Activated CD8-positive, alpha-beta memory T cell treated with anti-CD3 and anti-CD28 coated beads, Interleukin-2, amount 50 U/mL, for 48 hours (primary cell): ENCODE data around the gene ABCA9.

Experiments used
- DNase-seq: peaks from one replicate; pipeline ENCODE4 v3.0.0-alpha.2; 2020

Gene ABCA9

DNA sequence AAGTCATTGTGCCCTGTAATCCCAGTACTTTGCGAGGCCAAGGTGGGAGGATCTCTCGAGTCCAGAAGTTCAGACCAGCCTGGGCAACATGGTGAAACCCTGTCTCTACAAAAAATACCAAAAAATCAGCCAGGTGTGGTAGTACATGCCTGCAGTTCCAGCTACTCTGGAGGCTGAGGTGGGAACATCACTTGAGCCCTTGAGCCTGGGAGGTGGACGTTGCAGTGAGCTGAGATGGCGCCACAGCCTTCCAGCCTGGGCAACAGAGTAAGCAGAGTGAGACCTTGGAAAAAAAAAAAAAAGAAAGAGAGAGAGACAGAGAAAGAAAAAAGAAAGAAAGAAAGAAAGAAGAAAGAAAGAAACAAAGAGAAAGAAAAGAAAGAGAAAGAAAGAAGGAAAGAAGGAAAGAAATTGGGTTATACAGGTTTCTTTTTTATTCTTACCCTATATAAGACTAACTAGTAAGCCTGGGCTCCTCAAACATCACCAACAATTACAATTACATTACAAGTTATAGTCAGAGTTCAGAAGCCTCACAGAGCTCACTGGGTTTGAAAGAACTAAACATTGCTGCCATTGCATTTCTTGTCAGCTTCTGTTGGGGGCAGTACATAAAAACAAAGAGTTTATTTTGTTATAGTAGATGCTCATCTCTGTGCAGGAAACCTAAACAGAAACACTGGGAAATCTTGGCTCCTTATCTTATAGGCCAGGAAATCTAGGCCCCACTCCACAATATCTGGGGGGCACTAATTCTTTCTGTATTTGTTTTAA is 6.7 kb upstream of the ABCA9 start:
- DNase-seq = no peak

DNA sequence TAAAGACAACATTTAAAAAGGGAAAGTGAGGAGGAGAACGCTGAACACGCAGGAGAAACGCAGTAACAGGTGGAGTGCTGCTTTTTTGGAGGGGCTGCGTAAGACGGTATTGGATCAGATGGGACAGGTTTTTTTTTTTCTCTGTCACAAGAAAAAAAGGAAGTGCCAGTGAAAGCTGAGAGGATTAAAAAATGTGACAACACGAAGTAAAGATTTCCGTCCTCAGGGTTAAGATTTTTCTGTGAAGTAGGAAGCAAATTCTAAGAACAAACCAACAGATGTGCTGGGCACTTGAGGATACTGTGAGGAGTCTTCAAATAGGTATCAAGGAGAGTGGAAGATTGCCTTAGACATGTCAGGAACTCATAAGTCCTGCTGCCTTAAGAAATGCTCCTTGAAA is 5.8 kb upstream of the ABCA9 start:
- no peak for DNase-seq

DNA sequence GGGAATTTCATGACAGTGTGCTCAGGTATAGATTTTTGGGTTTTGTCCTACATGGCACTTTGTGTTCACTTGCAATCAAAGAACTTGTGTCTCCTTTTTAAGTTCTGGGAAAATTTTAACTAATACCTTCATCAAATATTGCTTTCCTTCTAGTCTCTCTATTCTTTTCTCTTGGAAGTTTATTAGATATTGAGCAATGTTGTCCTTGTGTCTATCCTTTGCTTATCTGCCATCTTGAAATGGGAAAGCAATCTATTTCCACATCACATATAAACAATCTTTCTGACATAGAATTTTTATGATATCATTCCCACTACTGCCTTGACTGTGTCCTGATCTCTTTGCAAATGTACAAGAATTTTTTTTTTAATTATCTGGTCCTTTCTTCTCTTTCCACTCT is 4.4 kb upstream of the ABCA9 start:
- DNase-seq = no peak

DNA sequence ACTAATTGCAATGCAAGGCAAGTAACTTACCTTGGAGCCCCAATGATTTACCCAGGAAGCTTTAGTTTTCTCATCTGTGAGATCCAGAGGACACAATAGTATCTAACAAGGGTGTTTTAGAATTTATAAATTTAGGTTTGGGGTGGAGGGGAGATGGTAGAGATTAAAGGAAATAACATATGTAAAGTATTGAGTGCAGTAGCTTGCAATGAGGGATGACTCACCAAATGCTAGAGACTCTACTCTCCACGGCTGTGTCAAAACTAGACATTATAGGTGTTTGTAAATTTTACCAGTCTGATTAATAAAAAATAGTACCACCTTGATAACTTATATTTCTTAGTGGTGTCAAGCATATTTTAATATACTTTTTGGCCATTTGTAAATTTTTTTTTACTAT is 3.7 kb upstream of the ABCA9 start:
- no peak for DNase-seq

DNA sequence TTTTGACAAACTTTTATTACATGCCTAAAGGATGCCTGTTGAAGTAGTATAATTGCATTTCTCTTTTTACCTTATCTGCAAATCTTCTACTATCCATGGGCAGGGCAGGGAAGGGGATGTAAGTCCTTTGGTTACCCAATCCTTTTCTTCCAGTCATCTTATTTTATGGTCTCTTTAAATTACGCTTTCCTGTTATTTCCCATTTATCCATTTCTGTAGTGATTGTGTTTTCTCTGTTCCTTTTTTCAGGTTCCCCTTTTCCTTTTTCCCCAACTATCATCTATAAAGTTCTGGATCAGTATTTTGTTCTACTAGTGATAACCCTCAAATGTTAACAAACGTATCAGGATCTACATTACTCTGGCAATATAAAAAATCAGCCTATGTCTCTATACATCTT is 3.3 kb upstream of the ABCA9 start:
- DNase-seq = no peak

DNA sequence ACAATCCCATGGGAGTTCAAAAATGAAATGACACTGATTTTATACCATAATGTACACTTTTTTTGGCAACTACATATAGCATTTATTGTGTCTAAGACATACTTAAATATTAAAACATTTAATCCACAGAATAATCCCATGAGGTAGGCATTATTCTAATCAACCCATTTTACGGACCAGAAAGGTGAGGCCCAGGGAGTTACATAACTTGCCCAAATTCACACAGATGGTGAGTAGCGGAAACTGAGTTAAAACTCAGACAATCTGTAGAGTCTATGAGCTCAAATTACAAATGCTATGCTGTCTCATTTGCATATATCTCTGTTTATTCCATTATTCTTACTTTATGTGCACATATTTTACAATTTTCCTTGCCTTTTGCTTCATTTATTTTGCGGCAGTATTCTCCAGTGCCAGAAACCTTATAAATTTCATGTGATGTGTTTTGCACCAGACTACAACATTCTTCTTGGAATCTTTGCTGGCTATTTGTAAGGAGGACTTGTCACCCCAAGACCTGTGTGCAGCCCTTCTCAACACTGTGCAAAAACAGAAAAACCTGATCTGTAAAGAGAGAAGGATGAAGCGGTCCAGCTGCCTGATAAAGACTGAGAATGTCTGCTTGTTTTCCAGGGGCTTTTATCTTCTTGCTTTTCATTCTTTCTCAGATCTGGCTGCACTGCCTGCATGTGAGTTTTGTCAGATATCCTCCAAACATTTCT is 2.3 kb upstream of the ABCA9 start:
- DNase-seq = no peak

DNA sequence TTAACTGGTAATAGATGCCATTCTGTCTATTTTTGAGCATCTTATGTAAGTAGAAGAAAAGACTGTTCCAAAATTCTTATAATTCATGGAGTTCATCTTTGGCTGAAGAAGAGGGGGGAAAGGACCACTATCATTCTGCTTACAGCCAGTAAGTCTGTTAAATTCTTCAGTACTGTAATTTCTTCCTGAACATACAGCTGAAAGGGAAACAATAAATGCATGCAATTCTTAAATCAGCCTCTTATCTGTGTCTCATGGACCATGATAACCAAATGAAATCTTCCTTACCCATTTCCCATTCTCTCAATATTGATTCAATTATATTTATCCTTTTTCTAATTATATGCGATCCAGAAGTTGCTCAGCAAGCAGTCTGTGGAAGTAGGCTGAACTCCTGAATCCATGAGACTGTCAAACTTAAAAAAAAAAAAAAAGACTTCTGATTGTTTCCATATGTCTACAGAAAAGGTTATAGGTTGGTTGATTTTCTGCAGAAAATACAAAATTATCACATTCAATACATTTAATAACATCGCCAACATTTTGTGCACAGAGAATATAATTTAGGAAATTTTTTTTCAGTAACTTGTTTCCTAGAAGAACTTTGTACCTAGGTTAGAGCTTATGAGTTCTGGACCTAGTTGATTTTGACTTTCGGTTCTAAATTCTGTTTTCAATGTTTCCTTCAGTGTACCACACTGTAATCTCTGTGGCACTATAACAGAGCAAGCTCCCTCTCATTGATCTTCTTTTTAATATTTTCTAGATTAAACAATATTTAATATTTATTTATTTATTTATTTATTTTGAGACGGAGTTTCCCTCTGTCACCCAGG is 1.2 kb upstream of the ABCA9 start:
- DNase-seq = no peak

DNA sequence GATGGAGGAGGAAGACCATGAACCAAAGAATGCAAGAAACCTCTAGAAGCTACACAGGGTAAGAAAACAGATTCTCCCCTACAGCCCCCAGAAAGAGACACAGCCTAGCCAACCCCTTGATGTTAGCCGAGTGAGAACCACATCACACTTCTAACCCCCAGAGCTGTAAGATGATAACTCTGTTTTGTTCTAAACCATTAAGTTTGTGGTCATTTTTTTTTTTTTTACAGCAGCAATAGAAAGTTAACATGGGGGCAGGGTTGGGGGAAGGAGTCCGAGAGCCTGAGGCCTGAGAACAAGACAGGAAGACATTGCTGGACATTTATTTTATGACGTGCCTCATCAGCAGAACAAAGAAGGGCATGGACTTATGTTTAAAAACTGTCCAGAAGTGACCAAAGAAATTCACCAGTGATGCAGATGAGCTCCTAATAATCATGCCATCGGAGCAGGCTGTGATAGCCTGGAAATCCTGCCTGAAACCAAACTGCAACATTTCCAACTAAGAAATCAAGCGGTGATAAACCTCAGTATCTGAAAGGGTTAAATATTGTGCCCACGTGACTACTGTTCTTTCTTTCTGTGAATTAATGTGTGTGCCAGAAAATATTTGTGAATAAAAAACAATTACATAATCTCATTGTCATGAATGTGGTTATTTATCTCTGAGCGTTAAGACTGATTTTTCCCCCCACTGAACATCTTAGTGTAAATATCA is 1.1 kb downstream of the ABCA9 start:
- DNase-seq = no peak

DNA sequence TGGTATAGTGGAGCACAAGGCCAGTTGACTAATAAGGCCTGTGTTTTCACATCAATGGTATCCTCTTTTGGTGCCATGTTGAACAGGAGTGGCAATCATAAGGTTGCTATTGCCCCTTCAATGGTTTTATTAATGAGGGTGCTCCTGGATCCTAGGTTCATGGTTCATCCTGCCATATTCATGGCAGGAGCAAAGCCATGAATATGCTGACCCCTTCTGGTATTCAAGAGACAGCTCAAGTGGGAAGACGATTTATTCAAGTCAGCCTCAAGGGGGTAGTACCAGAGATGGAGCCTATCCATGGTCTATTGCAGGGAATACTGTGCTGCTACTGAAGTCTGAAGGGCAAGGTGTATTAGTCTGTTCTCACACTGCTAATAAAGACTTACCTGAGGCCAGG is 2.6 kb downstream of the ABCA9 start:
- DNase-seq = no peak

DNA sequence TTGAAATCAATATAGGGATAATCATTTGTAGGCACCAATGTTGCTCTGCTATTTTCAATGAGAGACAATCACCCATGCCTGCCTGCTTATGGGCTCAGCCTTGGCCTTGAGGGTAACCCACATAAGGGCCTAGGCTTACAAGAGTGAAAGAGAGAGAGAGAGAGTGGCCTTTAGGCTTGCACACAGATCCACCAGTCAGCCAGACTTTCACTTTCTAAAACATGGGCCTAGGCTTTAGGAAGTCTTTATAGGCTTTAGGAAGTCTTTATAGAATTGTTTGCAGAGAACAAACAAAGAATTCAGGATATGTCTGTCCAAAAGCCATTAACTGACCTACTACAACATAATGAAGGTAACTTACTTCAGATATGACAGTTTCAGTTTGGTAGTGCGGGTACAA is 3.4 kb downstream of the ABCA9 start:
- no peak for DNase-seq

DNA sequence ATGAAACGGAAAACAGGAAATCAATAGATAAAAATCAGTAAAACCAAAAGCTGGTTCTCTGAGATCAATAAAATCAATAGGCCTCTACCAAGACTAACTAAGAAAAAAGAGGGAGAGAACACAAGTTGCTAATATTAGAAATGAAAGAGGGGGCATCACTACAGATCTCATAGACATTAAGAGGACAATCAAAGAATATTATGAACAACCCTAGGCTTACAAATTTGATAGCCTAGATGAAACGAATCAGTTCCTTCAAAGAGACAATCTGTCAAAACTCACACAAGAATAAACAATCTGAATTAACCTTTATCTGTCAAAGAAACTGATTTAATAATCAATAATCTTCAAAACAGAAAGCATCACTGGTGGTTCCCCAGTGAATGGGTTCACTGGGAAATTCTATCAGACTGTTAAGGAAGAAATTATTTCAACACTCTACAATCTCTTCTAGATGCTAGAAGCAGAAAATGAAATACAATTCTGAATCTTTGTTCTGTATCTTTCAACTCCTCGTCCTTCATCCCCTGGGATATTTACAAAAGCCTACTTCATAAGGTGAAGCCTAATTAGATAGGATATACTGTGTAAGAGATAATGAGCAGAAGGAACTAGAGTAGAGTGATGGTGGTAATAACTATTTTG is 4.4 kb downstream of the ABCA9 start:
- DNase-seq = no peak

DNA sequence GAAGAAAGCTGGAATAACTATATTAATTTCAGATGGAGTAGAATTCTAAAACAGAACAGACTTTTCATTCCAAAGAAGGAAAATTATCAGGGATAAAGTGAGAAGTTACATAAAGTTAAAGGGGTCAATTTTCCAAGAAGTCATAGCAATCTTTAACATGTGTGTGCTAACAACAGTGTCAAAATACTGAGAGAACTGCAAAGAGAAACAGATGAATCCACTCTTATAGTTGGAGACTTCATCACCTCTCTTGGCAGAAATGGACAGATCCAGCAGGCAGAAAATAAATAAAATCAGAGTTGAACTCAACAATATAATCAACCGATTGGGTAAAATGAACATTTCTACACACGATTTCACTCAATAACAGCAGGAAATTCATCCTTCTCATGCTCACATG is 5.4 kb downstream of the ABCA9 start:
- no peak for DNase-seq

DNA sequence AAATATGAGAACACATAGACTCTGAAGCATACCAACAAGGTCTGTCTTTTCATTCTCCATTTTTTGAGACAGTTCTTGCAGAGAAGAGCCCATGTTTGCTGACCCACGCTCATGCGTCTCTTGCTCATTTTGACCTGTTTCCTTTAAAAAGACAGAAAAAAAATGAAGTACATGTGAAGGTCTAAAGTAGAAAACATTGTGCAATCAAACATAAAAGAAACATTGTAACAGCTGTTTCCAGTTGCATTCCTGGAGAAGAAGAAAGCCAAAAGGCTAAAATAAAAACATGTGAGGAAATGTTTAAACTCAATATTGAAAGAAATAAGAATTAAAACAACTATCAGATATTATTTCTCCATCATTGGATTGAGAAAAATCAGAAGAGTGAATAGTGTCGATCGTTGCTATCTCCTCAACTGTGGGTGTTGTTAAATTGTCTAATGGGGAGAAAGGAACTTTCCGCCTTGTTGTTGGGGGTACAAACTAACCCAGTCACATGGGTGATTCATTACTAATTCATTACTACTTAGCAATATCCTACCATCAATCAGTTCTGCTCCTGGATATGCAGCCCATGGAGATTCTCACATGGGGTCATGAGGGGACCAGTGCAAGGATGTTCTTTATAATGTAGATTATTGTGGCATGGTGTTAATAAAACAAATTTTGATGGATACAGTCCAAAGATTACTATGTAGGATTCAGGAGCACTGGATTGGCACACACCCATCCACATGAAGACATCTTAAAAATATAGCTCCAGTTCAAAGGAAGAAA is 9.5 kb downstream of the ABCA9 start:
- no peak for DNase-seq

DNA sequence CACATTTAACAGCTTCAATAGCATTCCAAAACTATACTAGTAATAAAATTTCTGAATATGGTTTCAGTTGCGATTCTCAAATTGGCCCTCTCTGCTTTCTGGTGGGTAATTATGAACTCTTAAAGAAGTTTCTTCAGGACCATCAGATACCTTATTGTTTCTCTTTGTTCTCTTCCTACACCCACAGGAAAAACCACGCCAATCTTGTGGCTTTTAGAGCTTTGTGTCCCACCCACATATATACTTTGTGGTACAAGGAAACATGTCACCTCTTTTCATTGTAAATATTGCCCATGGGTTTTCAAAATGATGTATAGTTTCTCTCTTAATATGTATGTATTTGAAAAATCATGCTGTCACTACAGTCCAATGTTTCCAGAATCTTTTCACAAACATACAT is 12.1 kb downstream of the ABCA9 start:
- no peak for DNase-seq

DNA sequence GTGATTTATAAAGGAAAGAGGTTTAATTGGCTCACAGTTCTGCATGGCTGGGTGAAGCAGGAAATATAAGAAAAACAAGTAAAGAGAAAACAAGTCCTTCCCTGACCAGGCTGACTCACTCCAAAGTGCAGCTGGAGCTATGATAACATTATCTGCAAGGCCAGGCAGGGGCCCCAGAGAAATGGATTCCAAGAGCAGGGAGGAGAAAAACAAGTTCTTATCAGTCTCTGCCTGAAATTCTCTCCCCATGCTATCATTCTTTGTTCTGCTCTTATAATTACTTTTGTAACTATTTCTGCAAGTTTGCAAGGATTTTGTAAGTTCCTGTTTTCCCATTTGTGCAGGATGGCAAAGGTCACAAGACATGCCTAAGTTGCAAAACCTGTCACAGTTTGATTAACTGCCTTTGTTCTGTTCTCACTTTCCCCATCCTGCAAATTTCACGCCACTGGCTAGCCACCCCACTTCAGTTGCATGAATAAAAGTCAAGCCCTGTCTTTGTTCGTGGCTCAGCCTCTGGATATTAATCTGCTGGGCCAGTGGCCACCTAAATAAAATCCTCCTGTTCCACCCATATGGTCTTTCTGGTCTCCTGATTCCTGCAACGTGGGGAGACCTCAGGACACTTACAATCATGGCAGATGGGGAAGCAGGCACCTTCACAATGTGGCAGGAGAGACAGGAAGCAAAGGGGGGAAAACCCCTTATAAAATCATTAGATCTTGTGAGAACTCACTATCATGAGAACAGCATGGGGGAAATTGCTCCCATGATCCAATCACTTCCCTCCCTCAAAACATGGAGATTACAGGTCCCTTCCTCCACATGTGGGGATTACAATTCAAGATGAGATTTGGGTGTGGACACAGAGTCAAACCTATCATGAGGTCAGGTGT is 13.1 kb downstream of the ABCA9 start:
- no peak for DNase-seq

DNA sequence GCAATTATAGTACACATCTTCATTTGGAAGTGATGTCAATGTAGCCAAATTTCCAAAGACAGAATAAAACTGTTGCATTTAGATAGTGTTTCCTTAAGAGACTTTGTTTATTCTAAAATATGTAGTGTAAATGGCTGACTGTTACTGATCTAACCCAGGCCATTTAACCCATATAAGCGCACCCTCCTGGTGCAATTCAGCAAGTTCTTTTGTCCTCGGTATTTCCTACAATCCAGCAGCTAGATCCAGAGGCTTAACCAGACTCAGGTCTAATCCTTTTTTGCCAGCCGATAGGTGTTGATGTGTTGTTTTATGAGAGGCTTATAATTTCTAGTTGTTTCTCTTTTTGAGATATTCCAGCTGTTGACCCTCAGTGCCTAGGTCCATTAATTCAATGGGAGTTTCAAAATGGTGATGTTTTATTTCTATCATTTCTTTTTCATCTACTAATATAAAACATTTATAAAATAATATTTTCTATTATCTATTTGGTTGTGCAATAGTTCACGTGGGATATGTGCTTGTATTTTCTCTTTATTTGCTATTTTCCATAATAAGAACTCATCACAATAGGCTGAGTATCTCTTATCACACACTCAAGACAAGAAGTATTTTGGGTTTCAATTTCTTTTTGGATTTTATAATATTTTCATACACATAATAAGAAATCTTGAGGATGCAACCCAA is 14.5 kb downstream of the ABCA9 start:
- DNase-seq = no peak

DNA sequence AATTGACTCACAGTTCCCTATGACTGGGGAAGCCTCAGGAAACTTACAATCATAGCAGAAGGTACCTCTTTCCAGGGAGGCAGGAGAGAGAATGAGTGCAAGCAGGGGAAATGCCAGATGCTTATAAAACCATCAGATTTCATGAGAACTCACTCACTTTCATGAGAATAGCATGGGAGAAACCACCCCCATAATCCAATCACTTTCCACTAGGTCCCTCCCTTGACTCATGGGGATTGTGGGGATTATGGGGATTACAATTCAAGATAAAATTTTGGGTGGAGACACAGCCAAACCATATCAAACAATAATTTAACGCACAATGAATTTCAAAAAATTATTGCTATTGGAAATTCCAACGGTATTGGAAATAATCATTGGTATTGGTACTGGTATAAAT is 15.1 kb downstream of the ABCA9 start:
- no peak for DNase-seq

DNA sequence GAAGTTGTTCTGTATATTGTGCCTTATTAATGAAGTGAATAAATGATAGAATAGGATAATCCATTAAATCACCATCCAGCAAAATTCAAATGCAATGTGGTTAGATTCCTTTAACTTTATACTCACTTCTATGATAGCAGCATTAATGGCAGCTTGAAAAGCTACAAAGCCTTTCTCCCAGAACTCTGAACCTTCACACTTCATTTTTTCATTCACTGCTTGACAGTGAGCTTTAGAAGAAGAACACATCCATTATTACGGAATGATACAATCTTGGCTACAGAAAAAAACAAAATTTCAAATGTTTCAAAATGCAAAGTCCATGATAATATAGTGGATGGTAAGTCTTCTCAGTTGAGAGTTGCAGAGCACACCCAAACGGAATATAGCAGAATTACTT is 16.4 kb downstream of the ABCA9 start:
- no peak for DNase-seq

DNA sequence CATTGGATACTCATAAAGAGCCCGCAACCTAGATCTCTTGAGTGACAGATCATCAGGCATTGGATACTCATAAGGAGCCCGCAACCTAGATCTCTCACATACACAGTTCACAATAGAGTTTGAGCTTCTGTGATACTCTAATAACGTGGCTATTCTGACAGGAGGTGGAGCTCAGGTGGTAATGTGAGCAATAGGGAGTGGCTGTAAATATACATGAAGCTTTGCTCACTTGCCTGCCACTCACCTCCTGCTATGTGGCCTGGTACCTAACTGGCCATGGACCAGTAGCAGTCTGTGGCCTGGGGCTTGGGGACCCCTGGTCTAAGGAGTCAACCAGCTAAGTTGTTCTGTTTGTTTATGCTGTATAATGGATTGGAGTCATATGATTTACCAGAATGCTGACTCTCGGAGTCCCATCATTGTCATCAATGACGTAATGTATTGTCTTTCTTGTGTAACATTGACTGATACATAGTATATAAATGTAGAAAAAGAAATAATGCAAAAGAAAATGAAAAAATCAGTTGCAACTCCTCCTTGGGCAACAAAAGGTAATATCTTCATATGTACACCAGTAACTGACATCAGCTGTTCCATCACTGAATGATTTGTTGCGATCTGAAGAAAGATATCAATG is 17.5 kb downstream of the ABCA9 start:
- no peak for DNase-seq

DNA sequence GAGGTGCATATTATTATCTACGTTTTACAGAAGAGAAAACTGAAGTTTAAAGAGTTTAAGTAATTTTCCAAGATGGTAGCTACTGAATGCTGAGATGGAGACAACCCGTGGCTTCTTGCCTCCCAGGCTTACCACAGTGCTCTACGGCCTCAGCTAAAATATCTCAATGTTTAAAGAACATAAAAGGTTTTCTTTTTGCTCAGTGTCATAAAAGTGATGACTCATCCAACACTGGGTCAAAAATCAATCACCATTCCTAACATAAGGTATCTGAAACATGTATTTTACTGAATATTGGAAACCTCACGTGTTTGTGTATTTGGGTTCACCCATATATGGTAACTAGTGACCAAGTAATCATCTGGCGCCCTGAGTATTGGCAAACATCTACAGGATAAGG is 18.4 kb downstream of the ABCA9 start:
- DNase-seq = no peak
